Anterior cingulate cortex (tissue), 58 donors: Measurements from ENCODE around the gene NECTIN1.
A peak's percentile ranks its signal among the peaks of the same experiment; 100 is the strongest.

Source experiments
- DNase-seq, 58 donors: peaks; one replicate each; lab custom pipeline; 2025; lab: John Stamatoyannopoulos, UW

NECTIN1 gene

GRCh38 chr11:119728651-119729580 is at the start of gene NECTIN1:
NECTIN1 (minus strand) TSS chr11:119729200; CDS start chr11:119728553, 647 bp downstream.
- peak; percentile 25 to 97 (median 90) for DNase-seq

DNA sequence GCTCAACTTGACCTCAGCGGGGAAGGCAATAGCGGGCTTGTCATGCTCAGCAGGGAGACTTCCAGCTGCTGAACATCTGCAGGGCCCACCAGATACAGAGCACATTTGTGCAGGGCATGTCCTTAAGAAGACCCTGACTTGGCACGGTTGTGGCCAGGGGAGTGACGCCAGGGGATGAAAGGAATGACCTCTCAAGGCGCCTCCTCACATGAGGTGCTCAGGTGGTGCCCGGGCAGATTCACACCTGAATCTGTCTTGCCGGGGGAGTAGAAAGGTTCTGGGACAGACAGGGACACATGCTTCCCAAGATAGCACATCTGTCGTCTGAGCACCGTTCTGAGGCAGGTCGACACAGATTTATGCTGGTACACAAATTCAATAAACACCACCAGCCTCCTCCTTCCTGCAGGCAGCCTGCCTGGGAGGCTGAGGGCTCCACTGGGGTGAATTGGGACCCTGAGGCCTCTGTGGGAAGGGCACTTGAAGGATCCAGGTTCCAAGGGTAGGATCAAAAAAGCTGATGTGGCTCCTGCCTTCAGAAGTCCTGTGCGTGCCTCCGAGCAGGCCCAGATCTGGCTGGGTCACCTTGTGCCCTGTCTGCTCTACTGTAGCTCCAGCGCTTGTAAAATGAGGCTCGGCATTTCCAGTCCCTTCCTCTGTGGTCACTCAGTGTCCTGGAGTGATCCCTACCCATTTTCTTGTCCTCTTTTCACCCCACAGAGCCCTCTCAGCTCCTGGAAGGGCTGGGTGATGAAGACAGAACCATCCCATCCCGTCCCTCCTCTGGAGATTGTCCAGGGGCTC is 49.6 kb upstream of the NECTIN1 start:
- no peak for DNase-seq

- DNase-seq = peak in 7 of 58 donors; percentile 14 to 56 (median 21)
Observed at GRCh38 chr11:119777940-119778339, 48.9 kb upstream of the NECTIN1 start.

DNA sequence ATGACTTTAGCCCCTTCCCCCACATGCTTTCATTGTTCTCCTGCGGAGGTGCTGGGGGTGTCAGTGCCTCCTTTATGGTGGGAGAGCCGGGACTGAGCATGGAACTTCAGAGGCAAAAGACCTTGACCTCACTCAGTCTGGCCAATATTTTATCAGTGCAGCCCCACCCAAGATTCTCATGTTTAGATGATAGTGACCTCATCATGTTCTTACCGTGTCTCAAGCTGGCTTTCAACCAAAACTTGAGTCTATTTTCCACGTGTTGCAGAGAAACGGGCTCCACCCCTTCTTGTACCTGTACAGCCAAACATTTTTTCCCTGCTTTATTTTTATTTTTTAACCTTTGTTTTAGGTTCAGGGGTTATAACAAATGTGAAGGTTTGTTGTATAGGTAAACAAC is 47.7 kb upstream of the NECTIN1 start:
- DNase-seq = no peak

GRCh38 chr11:119776031-119776636 is 47.1 kb upstream of the NECTIN1 start:
- peak in 1 of 58 donors; percentile 19 for DNase-seq

DNA sequence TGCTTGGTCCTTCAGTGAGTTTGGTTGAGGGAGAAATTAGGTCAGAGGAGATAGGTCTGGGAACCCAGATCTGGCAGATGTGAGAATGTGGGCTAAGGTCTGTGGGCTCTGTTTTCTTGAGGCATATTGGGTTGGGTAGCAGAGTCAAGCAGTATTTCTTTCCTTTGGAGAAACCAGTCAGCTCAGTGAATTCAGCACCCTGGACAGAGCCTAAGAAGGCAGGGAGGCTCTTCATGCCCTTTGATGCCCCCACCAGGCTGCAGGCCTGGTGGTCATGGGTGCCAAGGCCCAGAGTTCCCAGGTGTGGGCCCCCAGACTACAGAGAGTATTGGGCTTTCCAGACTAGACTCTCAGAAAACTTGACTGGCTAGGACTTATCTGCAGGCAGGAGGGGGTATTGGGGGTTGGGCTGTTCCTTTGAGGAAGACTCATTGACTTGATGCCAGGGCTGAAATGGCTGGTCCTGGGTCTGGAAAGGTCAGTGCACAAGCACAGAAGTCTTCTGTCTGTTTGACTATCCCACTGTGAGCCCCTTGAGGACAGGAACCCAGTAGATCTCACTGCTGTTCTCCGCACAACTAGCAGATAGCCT is 45.3 kb upstream of the NECTIN1 start:
- DNase-seq = no peak

GRCh38 chr11:119772641-119773415 is 43.8 kb upstream of the NECTIN1 start:
- peak in 24 of 58 donors; percentile 16 to 72 (median 35) for DNase-seq

GRCh38 chr11:119772076-119772475 is 43.1 kb upstream of the NECTIN1 start:
- no peak for DNase-seq

DNA sequence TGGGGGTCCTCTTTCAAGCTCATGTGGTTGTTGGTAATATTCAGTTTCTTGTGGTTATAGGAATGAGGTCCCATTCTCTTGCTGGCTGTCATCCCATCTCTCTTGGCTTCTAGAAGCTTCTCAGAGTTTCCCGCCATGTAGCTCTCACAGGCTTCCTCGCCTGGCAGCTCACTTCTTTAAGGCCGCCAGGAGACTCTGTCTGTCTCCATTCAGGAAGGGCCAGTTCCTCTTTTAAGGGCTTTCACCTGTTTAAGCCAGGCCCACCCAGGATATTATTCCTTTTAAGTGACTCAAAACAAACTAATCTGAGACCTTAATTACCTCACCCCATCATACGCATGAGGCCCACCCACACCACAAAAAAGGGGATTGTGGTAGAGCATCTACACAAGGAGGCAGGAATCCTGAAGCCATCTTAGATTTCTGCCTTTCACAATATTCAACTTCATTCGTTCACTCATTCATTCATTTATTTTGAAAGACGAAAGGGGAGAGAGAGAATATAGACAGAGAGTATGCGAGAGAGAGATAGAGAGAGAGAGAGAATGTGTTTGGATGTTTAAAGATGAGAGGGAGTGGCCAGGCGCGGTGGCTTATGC is 42.3 kb upstream of the NECTIN1 start:
- DNase-seq = no peak

- no peak for DNase-seq
Observed at GRCh38 chr11:119765628-119766027, 36.6 kb upstream of the NECTIN1 start.

DNA sequence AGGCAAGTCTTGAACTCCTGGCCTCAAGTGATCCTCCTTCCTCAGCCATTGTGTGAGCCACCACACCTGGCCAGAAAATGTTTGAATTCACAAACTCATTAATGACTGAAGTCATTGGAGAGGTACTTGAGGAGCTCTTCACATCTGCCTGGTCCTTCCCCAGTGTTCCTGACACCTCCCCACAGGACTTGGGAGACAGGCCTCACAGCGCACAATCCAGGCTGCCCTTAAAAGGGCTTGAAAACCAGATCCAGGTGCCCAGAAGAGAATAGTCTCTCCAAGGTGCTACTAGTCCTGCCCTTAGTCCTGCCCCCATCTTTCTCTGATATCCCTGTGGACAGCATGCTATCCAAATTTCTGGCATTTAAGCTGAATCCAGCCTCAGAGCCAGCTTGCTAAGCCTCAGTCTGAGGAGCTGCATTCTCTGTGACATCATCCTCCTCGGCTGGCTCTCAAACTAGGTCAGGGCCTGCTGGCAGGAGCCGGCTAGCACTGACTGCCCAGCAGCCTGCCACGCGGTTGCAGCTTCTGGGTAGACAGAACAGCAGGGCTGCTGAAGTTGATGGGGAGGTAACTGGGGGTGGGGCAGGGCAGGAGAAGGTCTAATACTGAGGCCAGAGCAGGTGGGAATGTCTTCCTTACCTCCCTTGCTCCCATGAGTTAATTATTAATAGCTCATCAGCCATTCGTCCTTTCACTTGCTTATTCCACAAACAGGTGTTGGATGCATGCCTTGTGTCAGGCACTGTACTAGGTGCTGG is 35.3 kb upstream of the NECTIN1 start:
- DNase-seq = peak in 45 of 58 donors; percentile 19 to 85 (median 57)

DNA sequence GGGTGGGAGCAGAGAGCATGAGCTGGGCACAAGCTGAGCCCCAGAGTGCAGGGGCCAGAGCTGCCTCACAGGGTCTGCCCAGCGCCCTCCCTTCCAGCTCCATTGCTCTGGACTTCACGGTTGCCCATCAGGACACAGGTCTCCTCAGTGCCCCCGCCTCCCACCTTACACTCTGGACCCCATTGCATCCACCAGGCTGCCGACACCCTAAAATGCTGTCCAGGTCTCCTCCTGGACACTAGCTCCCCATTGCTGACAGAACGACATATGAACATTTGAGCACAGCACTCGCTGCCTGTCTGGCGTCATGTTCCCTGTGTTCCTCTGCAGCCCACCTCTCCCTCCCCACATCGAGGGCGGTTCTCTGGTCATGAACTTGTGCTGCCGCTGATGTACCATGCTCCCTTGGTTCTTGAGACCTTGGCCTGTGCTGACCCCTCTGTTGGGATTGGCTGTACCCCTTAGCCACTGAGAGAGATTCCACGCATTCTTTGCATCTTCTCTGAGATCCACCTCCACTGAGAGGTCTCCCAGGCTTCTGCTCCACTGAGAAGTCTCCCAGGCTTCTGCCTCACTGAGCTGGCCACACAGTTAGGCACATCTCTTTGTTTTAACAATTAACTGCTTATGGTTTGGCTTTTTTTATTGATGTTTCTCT is 34.2 kb upstream of the NECTIN1 start:
- no peak for DNase-seq

DNA sequence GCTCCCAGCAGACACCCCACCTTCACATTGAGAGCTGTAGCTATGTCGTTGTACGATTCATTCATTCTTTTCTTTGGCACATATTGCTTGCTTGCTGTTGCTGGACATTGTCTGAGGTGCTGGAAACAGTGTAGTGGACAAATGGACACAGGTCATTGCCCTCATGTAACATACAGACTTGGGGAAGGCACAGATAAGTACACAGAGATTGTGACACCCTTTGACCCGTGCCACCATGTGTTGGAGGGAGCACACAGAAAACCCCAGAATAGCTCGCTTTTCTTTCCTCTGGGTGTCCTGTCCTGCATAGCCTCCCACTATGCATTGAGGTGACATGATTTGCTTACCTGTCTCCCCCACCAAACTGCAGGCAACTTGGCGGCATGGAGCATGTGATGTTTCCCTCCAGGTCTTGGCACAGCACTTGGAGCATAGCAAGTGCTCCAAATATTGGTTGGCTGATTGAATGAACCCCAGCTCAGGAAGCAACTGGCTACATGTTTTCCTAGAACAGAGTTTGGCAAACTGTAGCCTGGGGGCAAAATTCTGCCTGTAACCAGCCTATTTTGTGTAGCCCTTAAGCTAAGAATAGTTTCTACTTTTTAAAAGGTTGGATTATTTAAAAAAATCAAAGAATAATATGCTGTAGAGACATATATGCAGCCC is 30.9 kb upstream of the NECTIN1 start:
- DNase-seq = no peak

DNA sequence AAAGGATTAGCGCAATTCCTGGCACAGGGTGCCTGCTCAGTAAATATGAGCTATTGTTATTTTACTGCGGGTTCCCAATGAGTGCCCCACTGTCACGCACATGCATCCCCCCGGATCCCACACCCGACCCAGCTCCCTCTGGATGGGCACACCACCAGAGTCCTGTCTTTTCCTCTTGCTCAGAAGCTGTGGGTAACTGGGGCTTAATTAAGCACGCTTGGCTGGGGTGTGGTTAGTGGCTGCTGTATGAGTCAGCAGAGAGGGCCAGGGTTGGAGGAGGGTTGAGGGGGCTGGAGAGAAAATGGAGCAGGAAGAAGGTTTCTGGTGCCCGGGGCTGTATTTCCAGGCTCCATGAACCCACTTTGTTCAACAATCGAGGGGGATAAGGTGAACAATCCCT is 30.3 kb upstream of the NECTIN1 start:
- no peak for DNase-seq

- no peak for DNase-seq
Observed at GRCh38 chr11:119758291-119758690, 29.3 kb upstream of the NECTIN1 start.

DNA sequence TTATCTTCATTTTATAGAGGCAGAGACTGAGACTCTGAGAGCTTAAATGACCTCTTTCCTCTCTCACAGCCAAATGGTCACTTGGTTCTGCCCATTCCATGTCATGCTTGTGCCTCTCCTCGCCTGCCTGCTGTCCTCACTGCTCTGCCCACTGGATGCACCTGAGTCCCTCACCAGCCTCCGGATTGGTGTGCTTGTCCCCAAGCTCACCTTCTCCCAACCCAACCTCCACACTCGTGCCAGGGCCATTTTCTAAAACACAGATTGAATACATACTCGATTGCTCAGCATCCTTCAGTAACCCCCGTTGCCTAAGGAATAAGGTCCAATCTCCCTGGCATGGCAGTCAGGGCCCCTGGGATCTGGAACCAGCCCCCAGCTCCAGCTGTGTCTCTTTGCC is 28.4 kb upstream of the NECTIN1 start:
- DNase-seq = no peak

GRCh38 chr11:119756169-119756865 is 27.3 kb upstream of the NECTIN1 start:
- DNase-seq = no peak
